Measurements from ENCODE around the gene DLG5.

The DLG5 gene

DNA sequence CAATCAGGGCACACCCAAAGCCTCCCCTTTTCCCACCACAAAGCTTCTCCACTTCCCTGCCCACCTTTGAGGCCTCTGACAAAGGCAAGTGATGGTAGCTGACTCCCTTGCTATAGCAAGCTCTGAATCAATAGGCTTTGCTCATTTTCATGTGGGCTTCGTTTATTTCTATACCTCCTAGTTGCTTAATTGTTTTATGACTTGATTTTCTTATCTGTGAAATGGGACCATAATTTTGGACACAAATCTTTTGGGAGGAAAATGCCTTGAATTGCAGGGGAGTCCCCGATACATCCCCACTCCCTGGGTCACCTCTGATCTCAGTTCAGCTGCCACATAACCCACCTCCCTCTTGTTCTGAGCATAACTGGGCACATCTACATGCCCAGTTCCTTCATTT lies 13.7 kb upstream of the DLG5 start:
- no peaks in the 10 kb centered on the region for H3K36me3 ChIP-seq (ENCODE audit: control insufficient read depth, insufficient read depth, low read length)
- H3K27me3 ChIP-seq (replicated peaks; ENCODE audit: control insufficient read depth, insufficient read depth, low read length), result no peaks in the 10 kb centered on the region
- no peak overlapping the region for H3K4me3 ChIP-seq (replicated peaks; ENCODE audit: low read depth, low read length)
- no peak for DNase-seq (ENCODE audit: extremely low read depth, insufficient read length)
- TF ChIP-seq, protein P1, sequence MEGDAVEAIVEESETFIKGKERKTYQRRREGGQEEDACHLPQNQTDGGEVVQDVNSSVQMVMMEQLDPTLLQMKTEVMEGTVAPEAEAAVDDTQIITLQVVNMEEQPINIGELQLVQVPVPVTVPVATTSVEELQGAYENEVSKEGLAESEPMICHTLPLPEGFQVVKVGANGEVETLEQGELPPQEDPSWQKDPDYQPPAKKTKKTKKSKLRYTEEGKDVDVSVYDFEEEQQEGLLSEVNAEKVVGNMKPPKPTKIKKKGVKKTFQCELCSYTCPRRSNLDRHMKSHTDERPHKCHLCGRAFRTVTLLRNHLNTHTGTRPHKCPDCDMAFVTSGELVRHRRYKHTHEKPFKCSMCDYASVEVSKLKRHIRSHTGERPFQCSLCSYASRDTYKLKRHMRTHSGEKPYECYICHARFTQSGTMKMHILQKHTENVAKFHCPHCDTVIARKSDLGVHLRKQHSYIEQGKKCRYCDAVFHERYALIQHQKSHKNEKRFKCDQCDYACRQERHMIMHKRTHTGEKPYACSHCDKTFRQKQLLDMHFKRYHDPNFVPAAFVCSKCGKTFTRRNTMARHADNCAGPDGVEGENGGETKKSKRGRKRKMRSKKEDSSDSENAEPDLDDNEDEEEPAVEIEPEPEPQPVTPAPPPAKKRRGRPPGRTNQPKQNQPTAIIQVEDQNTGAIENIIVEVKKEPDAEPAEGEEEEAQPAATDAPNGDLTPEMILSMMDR (IDR thresholded peaks at IDR 0.05; ENCODE audit: insufficient read depth, low read length, poor library complexity, severe bottlenecking), result no peak

DNA sequence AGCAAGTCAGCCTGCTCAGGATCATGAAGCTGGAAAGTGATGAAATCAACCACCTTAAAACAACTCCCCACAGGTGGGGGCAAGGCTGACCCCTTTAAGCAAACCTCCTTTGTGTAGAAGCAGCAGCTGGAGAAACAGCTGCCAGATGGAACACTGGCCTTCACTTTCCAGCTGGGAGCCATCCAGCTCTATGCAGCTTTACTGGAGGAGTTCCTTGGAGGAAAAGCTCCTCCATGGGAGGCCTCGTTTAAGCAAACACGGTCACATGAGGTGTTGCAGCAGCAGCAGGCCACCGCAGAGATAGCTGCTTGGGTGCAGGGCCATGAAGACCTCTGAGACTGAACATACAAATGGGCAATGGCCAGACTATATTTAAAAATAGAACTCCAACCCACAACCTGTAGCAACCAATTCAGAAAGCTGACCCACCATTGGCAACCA lies 13.0 kb upstream of the DLG5 start:
- no peaks in the 10 kb centered on the region for H3K27me3 ChIP-seq (replicated peaks; ENCODE audit: control insufficient read depth, insufficient read depth, low read length)
- TF ChIP-seq, protein P1 (IDR thresholded peaks at IDR 0.05; ENCODE audit: insufficient read depth, low read length, poor library complexity, severe bottlenecking), result no peak
- no peak for DNase-seq (ENCODE audit: extremely low read depth, insufficient read length)
- no peak overlapping the region for H3K4me3 ChIP-seq (replicated peaks; ENCODE audit: low read depth, low read length)
- H3K36me3 ChIP-seq (ENCODE audit: control insufficient read depth, insufficient read depth, low read length), result no peaks in the 10 kb centered on the region

DNA sequence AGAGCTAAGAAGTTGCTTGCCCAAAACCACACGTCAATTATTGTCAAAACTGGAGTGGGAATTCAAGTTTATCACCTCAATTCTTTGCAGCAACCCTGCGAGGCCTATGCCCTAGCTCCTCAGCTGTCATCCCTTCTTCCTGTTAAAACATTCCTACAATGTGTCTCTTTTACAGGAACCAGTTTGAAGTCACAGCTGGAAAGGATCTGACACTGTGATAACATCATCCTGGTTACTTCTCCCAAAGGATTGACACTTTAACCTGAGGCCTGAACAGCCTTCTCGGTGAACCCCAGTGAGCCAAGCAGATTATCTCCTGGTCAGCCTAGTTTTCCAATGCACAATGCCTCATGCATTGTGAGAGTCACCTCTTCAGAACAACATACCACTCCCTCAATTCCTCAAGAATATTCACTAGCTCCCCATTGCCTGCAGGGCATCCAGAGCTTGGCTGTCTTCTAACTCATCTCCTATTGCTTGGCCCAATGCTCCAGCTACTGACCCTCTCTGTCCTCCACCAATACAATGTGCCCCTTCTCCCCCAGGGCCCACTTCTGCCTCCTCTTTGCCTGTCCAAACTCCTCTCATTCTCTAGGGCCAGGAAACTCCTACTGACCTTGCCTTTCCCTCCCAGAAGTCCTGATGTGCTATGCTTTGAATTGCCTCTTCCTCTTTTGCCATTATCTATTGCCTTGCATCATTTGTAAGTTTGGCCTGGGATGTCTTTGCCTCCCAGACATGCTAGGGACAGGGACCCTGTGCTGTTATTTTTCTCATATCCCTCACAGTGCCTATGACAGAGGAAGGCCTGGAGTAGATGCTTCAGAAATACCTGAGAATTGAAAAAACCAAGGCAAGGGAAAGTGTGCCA lies 10.4 kb upstream of the DLG5 start:
- Histone ChIP-seq H3K4me3 (replicated peaks; ENCODE audit: low read depth, low read length) (no peak overlapping the region), H3K36me3 (ENCODE audit: control insufficient read depth, insufficient read depth, low read length) (no peaks in the 10 kb centered on the region), H3K27me3 (replicated peaks; ENCODE audit: control insufficient read depth, insufficient read depth, low read length) (no peaks in the 10 kb centered on the region)
- TF ChIP-seq, protein P1 (IDR thresholded peaks at IDR 0.05; ENCODE audit: insufficient read depth, low read length, poor library complexity, severe bottlenecking), result no peak
- DNase-seq (ENCODE audit: extremely low read depth, insufficient read length), result no peak

DNA sequence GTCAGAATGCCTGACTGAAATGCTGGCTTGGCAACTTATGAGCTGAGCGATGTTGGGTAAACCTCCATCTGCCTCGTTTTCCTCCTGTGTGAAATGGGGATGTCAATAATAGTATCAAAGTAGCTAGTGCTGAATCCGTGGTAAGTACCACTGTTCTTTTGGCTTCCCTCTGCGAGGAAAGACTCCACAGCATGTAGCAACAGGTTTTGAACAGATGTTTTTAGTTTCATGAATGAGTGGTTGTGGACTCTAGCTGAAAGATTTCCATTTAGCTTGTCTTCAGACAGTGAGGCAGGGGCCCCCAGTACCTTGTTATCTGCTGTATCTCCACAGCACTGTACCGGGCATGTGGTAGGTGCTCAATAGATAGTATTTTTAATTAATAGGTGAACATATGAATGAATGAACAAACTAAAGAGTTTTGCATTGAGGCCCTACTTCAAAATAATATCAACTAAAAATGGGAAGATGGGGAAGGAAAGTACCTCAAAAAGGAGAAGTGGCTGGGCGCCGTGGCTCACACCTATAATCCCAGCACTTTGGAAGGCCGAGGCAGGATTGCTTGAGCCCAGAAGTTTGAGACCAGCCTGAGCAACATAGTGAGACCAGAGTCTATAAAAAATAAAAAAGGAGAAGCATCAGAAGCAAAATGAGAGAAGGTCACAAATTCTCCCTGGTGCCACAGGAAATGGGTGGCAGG lies 5.6 kb upstream of the DLG5 start:
- Histone ChIP-seq H3K36me3 (ENCODE audit: control insufficient read depth, insufficient read depth, low read length) (no peaks in the 10 kb centered on the region), H3K27me3 (replicated peaks; ENCODE audit: control insufficient read depth, insufficient read depth, low read length) (peaks cover 1% of the 10 kb centered on the region; the same call in 1 of the 2 replicates), H3K4me3 (replicated peaks; ENCODE audit: low read depth, low read length) (no peak overlapping the region)
- no peak for DNase-seq (ENCODE audit: extremely low read depth, insufficient read length)
- TF ChIP-seq, protein P1 (IDR thresholded peaks at IDR 0.05; ENCODE audit: insufficient read depth, low read length, poor library complexity, severe bottlenecking), result no peak

DNA sequence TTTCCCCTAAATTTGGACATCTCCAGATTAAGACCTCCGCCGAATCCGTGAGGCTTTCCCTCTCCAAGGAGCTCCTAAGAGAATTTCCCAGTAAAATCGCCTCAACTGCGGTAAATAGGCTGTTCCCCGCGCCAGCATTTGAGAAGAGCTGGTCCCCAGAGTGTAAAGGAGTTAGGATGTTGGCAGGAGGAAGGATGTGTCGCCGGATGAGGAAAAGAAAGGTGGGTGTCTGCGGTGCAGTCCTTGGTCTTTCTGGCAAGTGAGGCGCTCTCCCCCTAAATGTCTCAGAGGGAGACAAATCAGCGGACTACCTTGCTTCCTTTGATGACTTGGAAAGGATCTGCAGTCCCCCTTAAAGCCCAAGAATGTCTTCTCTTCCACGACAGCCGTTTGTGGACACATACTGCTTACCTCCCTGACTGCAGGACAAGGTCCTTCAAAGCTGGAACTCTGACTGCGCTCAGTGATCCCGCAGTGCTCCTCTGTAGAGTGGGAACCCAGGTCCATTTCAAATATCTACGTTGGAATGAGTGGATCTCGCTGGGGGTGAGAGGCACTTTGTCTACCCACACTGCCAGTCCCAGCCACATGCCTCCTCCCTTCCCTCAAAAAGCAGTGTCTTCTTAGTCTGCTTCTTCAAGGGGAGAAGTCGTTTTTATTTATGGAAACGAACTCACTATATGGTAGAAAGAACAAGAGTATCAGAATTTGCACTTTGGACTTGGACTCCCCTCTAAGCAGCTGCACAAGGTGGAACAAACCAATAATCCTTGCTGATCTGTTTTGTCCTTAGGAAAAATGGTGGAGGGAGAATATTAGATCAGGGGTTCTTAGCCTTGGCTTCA lies 1.1 kb upstream of the DLG5 start:
- no peak overlapping the region; the same call in 1 of the 2 replicates for H3K4me3 ChIP-seq (replicated peaks; ENCODE audit: low read depth, low read length)
- DNase-seq (ENCODE audit: extremely low read depth, insufficient read length), result no peak
- TF ChIP-seq, protein P1 (IDR thresholded peaks at IDR 0.05; ENCODE audit: insufficient read depth, low read length, poor library complexity, severe bottlenecking), result no peak
- H3K27me3 ChIP-seq (replicated peaks; ENCODE audit: control insufficient read depth, insufficient read depth, low read length), result peaks cover 1% of the 10 kb centered on the region; the same call in 1 of the 2 replicates
- no peaks in the 10 kb centered on the region for H3K36me3 ChIP-seq (ENCODE audit: control insufficient read depth, insufficient read depth, low read length)

All from GM06990 (cell line).